ENCODE results near the gene HFE. TPM values are rescaled to one million over a fixed set of nuclear protein-coding genes. Genes with fewer than 3 reads are reported as not detected.
A peak's percentile ranks its signal among the peaks of the same experiment; 100 is the strongest.

The HFE gene
- total RNA-seq (1 to 10 TPM in 1 of 2 experiments, under 1 TPM in 1; 0.37 to 1.1 TPM), polyA plus RNA-seq (4.8 TPM)

- peak within 1 kb of the TSS; percentile 78 to 95 (median 89) for H3K27ac Mint-ChIP-seq
- H3K9me3 ChIP-seq (ENCODE audit: low read length) = no peaks in the 10 kb centered on the region
- peak within 1 kb of the TSS; percentile 70 for H3K27ac ChIP-seq (ENCODE audit: low read depth, low read length)
- H3K36me3 Mint-ChIP-seq = peaks cover 0 to 7% (median 4%) of the 10 kb centered on the region in 3 donors
- H3K27me3 Mint-ChIP-seq = no peaks in the 10 kb centered on the region
- peaks cover 31 to 37% (median 36%) of the 10 kb centered on the region in 3 donors for H3K4me1 Mint-ChIP-seq
- peak; percentile 8 to 49 (median 27) for DNase-seq
- peak within 1 kb of the TSS; percentile 88 to 96 (median 91) for H3K4me3 Mint-ChIP-seq
- H3K36me3 ChIP-seq (ENCODE audit: insufficient read depth, low read length) = no peaks in the 10 kb centered on the region
- peaks cover 26% of the 10 kb centered on the region for H3K4me1 ChIP-seq (ENCODE audit: insufficient read depth, low read length)
- H3K27me3 ChIP-seq (ENCODE audit: insufficient read depth, low read length, poor library complexity, severe bottlenecking) = no peaks in the 10 kb centered on the region
- POLR2A ChIA-PET = interaction anchor here (0.6 to 3.5 kb wide), 15 partner anchors 9 to 112 kb away, joined by 3 to 28 read pairs (median 4); a partner anchor contains a TSS
- CTCF ChIA-PET = interaction anchor here (1.1 to 15.3 kb wide), 6 partner anchors 9 to 482 kb away, joined by 3 to 375 read pairs (median 8); a partner anchor contains a TSS
- H3K4me3 ChIP-seq (ENCODE audit: low read length) = peak within 1 kb of the TSS; percentile 86
- peaks cover 0 to 3% (median 0%) of the 10 kb centered on the region in 5 donors for H3K9me3 Mint-ChIP-seq
Measured at GRCh38 chr6:26087284-26088115, at the start of gene HFE. Gene HFE (plus strand): TSS chr6:26087429. CDS start chr6:26087441, 12 bp downstream.

- POLR2A ChIA-PET = interaction anchor here (3.0 to 5.0 kb wide), 3 partner anchors 15 to 115 kb away, joined by 82 to 139 read pairs (median 108); a partner anchor contains a TSS
- DNase-seq = no peak
- CTCF ChIA-PET = interaction anchor here (1.0 to 6.1 kb wide), 3 partner anchors 12 to 1830 kb away, joined by 3 to 173 read pairs (median 29); a partner anchor contains a TSS
- H3K9me3 ChIP-seq (ENCODE audit: low read length) = no peaks in the 10 kb centered on the region
- peaks cover 20 to 32% (median 30%) of the 10 kb centered on the region in 3 donors for H3K4me1 Mint-ChIP-seq
- H3K36me3 ChIP-seq (ENCODE audit: insufficient read depth, low read length) = no peaks in the 10 kb centered on the region
- no peak overlapping the region for H3K27ac ChIP-seq (ENCODE audit: low read depth, low read length)
- no peaks in the 10 kb centered on the region for H3K9me3 Mint-ChIP-seq
- H3K27me3 ChIP-seq (ENCODE audit: insufficient read depth, low read length, poor library complexity, severe bottlenecking) = no peaks in the 10 kb centered on the region
- H3K36me3 Mint-ChIP-seq = peaks cover 0 to 11% (median 0%) of the 10 kb centered on the region in 3 donors
- no peak overlapping the region for H3K4me3 ChIP-seq (ENCODE audit: low read length)
- peaks cover 10% of the 10 kb centered on the region for H3K4me1 ChIP-seq (ENCODE audit: insufficient read depth, low read length)
- no peaks in the 10 kb centered on the region for H3K27me3 Mint-ChIP-seq
- no peak overlapping the region for H3K4me3 Mint-ChIP-seq
- no peak overlapping the region for H3K27ac Mint-ChIP-seq
Measured at GRCh38 chr6:26041946-26042345, 45.3 kb upstream of the HFE start.

GRCh38 chr6:26043384-26044139 is 43.7 kb upstream of the HFE start:
- Histone ChIP-seq H3K4me3 (ENCODE audit: low read length) (peak overlapping the region; percentile 86), H3K27ac (ENCODE audit: low read depth, low read length) (peak overlapping the region; percentile 81), H3K36me3 (ENCODE audit: insufficient read depth, low read length) (no peaks in the 10 kb centered on the region), H3K27me3 (ENCODE audit: insufficient read depth, low read length, poor library complexity, severe bottlenecking) (no peaks in the 10 kb centered on the region), H3K9me3 (ENCODE audit: low read length) (no peaks in the 10 kb centered on the region), H3K4me1 (ENCODE audit: insufficient read depth, low read length) (peaks cover 10% of the 10 kb centered on the region)
- peak; percentile 34 to 93 (median 88) for DNase-seq
- peak overlapping the region; percentile 94 to 99 (median 98) for H3K27ac Mint-ChIP-seq
- ChIA-PET POLR2A (interaction anchor here (0.5 to 5.0 kb wide), 41 partner anchors 9 to 1847 kb away, joined by 3 to 326 read pairs (median 5); partner anchors contain the start of gene HFE), CTCF (interaction anchor here (0.6 to 6.1 kb wide), 20 partner anchors 13 to 1849 kb away, joined by 3 to 173 read pairs (median 5); partner anchors contain the start of gene HFE)
- H3K9me3 Mint-ChIP-seq = no peaks in the 10 kb centered on the region
- H3K4me1 Mint-ChIP-seq = peaks cover 20 to 32% (median 30%) of the 10 kb centered on the region in 3 donors
- H3K27me3 Mint-ChIP-seq = no peaks in the 10 kb centered on the region
- peaks cover 0 to 11% (median 0%) of the 10 kb centered on the region in 3 donors for H3K36me3 Mint-ChIP-seq
- peak overlapping the region; percentile 87 to 94 (median 92) for H3K4me3 Mint-ChIP-seq

- H3K36me3 ChIP-seq (ENCODE audit: insufficient read depth, low read length) = no peaks in the 10 kb centered on the region
- H3K4me3 Mint-ChIP-seq = peak overlapping the region; percentile 87 to 94 (median 92)
Measured at GRCh38 chr6:26044140-26045064, 42.8 kb upstream of the HFE start.

GRCh38 chr6:26045065-26045927 is 41.9 kb upstream of the HFE start:
- ChIA-PET POLR2A (interaction anchor here (0.7 to 5.0 kb wide), 11 partner anchors 9 to 1828 kb away, joined by 3 to 326 read pairs (median 47); a partner anchor contains a TSS), CTCF (interaction anchor here (0.8 to 6.1 kb wide), 13 partner anchors 10 to 154 kb away, joined by 3 to 173 read pairs (median 5); a partner anchor contains a TSS)
- Histone ChIP-seq H3K27me3 (ENCODE audit: insufficient read depth, low read length, poor library complexity, severe bottlenecking) (no peaks in the 10 kb centered on the region), H3K36me3 (ENCODE audit: insufficient read depth, low read length) (no peaks in the 10 kb centered on the region), H3K27ac (ENCODE audit: low read depth, low read length) (peak overlapping the region; percentile 71), H3K9me3 (ENCODE audit: low read length) (no peaks in the 10 kb centered on the region), H3K4me3 (ENCODE audit: low read length) (peak overlapping the region; percentile 77), H3K4me1 (ENCODE audit: insufficient read depth, low read length) (peaks cover 10% of the 10 kb centered on the region)
- Mint-ChIP-seq H3K4me1 (peaks cover 20 to 32% (median 30%) of the 10 kb centered on the region in 3 donors), H3K27ac (peak overlapping the region; percentile 94 to 99 (median 98)), H3K9me3 (no peaks in the 10 kb centered on the region), H3K36me3 (peaks cover 0 to 11% (median 0%) of the 10 kb centered on the region in 3 donors), H3K4me3 (peak overlapping the region; percentile 87 to 94 (median 92)), H3K27me3 (no peaks in the 10 kb centered on the region)
- DNase-seq = peak; percentile 58 to 90 (median 85)

More at GRCh38 chr6:26044140-26045064, 42.8 kb upstream of the HFE start:
- H3K36me3 Mint-ChIP-seq = peaks cover 0 to 11% (median 0%) of the 10 kb centered on the region in 3 donors
- H3K9me3 Mint-ChIP-seq = no peaks in the 10 kb centered on the region
- ChIA-PET POLR2A (interaction anchor here (0.5 to 5.0 kb wide), 34 partner anchors 8 to 1846 kb away, joined by 3 to 326 read pairs (median 5); partner anchors contain the start of gene HFE), CTCF (interaction anchor here (0.9 to 6.1 kb wide), 16 partner anchors 12 to 1849 kb away, joined by 3 to 173 read pairs (median 6); partner anchors contain the start of gene HFE)
- H3K27me3 ChIP-seq (ENCODE audit: insufficient read depth, low read length, poor library complexity, severe bottlenecking) = no peaks in the 10 kb centered on the region
- peaks cover 10% of the 10 kb centered on the region for H3K4me1 ChIP-seq (ENCODE audit: insufficient read depth, low read length)
- peak; percentile 37 to 72 (median 54) for DNase-seq
- peaks cover 20 to 32% (median 30%) of the 10 kb centered on the region in 3 donors for H3K4me1 Mint-ChIP-seq
- no peaks in the 10 kb centered on the region for H3K27me3 Mint-ChIP-seq
- peak overlapping the region; percentile 77 for H3K4me3 ChIP-seq (ENCODE audit: low read length)
- peak overlapping the region; percentile 71 for H3K27ac ChIP-seq (ENCODE audit: low read depth, low read length)
- H3K27ac Mint-ChIP-seq = peak overlapping the region; percentile 94 to 99 (median 98)
- H3K9me3 ChIP-seq (ENCODE audit: low read length) = no peaks in the 10 kb centered on the region

GRCh38 chr6:26045928-26046368 is 41.3 kb upstream of the HFE start:
- Histone ChIP-seq H3K4me1 (ENCODE audit: insufficient read depth, low read length) (peaks cover 10% of the 10 kb centered on the region), H3K36me3 (ENCODE audit: insufficient read depth, low read length) (no peaks in the 10 kb centered on the region), H3K4me3 (ENCODE audit: low read length) (no peak overlapping the region), H3K9me3 (ENCODE audit: low read length) (no peaks in the 10 kb centered on the region), H3K27ac (ENCODE audit: low read depth, low read length) (no peak overlapping the region), H3K27me3 (ENCODE audit: insufficient read depth, low read length, poor library complexity, severe bottlenecking) (no peaks in the 10 kb centered on the region)
- Mint-ChIP-seq H3K9me3 (no peaks in the 10 kb centered on the region), H3K36me3 (peaks cover 0 to 11% (median 0%) of the 10 kb centered on the region in 3 donors), H3K27me3 (no peaks in the 10 kb centered on the region), H3K4me3 (peak overlapping the region in 6 of 7 donors; percentile 87 to 94 (median 93)), H3K4me1 (peaks cover 20 to 32% (median 30%) of the 10 kb centered on the region in 3 donors), H3K27ac (peak overlapping the region in 6 of 8 donors; percentile 94 to 99 (median 97))
- ChIA-PET POLR2A (interaction anchor here (0.5 to 5.0 kb wide), 11 partner anchors 8 to 1768 kb away, joined by 3 to 326 read pairs (median 8); a partner anchor contains a TSS), CTCF (interaction anchor here (0.8 to 6.1 kb wide), 8 partner anchors 10 to 77 kb away, joined by 3 to 173 read pairs (median 4); a partner anchor contains a TSS)
- DNase-seq = no peak
